Measurements from ENCODE around the gene MAFG.

DNA sequence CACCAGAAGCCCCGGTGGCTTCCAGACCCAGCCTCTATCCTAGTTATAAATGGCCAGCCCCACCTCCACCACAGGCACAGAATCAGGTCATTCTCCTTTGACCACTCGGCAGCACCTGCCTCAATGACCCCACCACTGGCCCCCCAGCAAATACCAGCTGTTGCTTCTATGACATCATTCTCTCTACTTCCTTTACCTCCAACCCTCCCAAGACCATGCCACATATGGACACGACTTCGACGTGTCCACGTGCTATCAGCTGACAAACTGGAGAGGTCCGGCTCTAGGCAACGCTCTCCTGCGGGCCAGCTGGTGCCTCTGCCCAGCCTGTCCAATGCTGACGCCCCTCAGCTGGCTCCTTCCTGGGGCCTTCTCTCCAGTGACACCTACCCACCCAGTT lies 42.1 kb downstream of the MAFG start:
- TF ChIP-seq CTCF (conservative IDR thresholded peaks at IDR 0.05; ENCODE audit: low read length) (no peak), EZH2phosphoT487 (IDR thresholded peaks at IDR 0.05; ENCODE audit: borderline replicate concordance) (no peak)
